Measurements from ENCODE around the gene TMEM244.
"Not testable (repeated sequence)": the region's sequence is repeated elsewhere in the genome, so short reads cannot be mapped to it uniquely, and the experiment has no call there.

Gene TMEM244

GRCh38 chr6:129812145-129812777, 48.9 kb downstream of the TMEM244 start:
- DNase-seq (ENCODE audit: low read depth): no peak

GRCh38 chr6:129807141-129807540, 54.0 kb downstream of the TMEM244 start:
- not testable (repeated sequence) for DNase-seq (ENCODE audit: low read depth)

DNA sequence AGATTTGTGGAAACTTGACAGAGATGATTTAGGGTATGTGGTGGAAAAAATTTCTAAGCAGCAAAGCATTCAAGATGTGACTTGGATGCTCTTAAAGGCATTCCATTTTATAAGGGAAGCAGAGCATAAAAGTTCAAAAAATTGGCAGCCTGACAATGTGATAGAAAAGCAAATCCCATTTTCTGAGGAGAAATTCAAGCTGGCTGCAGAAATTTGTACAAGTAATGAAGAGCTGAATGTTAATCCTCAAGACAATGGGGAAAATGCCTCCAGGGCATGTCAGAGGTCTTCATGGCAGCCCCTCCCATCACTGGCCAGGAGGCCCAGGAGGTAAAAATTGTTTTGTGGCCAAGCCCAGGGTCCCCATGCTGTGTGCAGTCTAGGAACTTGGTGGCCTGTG, 58.2 kb downstream of the TMEM244 start:
- DNase-seq (ENCODE audit: low read depth): not testable (repeated sequence)

- no peak for DNase-seq (ENCODE audit: low read depth)
These were observed 59.2 kb downstream of the TMEM244 start for GRCh38 chr6:129801909-129802308.

DNA sequence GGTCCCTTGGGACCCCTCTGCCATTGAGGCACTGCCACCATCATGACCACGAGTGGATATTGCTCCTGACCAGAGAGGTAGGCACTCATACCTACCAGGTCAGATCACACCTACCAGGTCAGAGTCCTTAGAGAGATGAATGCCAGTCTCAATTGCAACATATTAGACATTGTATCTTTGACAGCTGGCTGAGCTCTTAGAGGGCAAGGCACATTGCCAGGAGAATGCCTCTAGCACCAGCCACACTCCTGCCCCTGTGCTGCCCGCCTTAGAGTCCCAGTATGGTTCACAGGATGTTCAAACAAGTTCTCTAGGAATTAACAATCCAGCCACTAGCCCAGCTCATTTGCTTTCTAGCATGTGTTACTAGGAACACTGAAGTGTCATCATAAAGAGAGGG, 65.9 kb downstream of the TMEM244 start:
- DNase-seq (ENCODE audit: low read depth): no peak

- DNase-seq (ENCODE audit: low read depth): no peak
These were observed 67.7 kb downstream of the TMEM244 start for GRCh38 chr6:129793447-129793846.

- no peak for DNase-seq (ENCODE audit: low read depth)
These were observed 69.1 kb downstream of the TMEM244 start for GRCh38 chr6:129792049-129792448.

DNA sequence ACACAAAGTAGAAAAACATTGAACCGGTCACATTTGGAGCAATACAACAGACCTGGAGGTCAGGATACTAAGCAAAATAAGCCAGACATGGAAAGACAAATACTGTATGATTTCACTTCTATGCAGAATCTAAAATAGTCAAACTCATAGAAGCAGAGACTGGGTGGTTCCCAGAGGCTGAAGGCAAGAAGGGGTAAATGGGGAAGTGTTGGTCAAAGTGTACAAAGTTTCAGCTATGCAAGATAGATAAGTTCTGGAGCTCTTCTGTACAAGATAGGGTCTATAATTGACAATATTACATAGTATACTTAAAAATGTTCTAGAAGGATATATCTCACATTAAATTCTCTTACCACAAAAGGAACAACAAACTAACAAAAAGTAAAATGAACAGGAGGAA, 70.3 kb downstream of the TMEM244 start:
- DNase-seq (ENCODE audit: low read depth): no peak

DNA sequence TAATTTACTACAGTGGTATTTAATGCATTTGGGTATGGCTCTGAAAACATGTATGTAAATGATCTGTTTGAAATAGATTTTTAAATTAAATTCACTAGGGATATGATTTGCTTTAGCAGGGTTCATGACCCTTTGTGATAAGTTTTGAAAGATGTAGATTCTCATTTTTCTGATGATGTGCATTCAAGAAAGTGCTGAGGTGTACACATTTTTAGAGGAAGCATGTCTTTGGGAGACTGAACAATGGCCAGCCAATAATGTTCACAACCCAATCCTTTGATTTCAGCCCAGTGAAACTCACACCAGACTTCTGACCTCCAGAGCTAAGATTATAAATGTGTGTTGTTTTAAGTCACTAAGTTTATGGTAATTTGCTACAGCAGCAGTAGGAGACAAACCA, 71.1 kb downstream of the TMEM244 start:
- no peak for DNase-seq (ENCODE audit: low read depth)

DNA sequence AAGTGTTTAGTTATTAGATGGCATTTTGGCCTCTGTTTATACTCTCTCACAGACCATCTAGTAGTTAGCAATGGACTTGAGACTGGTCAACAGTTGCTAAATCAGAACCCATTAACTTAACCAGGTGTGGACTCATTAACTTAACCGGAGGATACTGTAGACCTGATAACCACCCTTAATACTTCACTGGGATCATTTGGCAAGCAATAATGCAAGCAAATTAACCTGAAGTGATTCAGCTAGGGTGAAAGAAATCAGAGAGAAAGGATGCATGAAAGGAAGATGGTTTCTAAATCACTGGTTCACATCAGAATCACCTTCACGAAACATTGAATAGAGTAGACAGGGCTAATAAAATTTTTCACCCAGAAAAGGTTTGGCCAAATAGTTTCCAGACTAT, 73.3 kb downstream of the TMEM244 start:
- no peak for DNase-seq (ENCODE audit: low read depth)

DNA sequence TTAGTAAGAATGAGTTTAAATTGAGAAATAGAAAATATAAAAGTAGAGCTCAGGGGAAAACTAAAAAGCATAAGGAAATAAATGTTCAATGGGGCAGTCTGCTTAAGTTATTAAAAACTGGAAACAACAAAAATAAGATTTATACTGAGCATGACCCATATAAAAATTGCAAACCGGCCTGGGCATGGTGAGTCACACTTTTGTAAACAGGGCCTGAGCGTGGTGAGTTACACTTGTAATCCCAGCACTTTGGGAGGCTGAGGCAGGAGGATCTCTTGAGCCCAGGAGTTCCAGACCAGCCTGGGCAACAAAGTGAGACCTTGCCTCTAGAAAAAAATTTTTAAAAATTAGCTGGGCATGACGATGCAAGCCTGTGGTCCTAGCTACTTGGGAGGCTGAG, 74.6 kb downstream of the TMEM244 start:
- DNase-seq (ENCODE audit: low read depth): no peak

DNA sequence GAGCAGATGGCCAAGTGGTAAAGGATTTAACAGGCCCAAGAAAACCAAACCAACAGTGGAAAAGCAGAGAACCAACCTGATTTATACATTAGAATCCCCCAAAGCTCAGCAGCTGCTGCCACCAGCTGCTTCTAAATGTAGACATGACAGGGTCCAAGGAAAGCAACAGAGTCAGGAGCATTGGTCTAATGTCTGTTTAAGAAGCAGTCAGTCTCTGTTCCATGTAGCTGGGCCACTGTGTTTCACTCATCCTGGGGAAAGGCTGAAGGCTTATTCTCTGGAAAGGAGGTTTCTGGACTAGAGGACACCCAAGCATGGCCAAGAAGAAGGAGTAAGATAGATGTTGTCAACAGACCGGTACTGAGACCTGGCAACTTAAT, 75.4 kb downstream of the TMEM244 start:
- DNase-seq (ENCODE audit: low read depth): no peak

- DNase-seq (ENCODE audit: low read depth): no peak
These were observed 75.9 kb downstream of the TMEM244 start for GRCh38 chr6:129785047-129785755.
